GM21423 (cell line): Measurements from ENCODE around the gene CFDP1.

Experiments used
- ATAC-seq: cut with Tn5 transposase; IDR thresholded peaks from one replicate; pipeline ENCODE4 v1.9.1; 2021; ENCODE audit warnings: mild to moderate bottlenecking, moderate library complexity; ENCODE audit not compliant: unreplicated experiment

Gene CFDP1

DNA sequence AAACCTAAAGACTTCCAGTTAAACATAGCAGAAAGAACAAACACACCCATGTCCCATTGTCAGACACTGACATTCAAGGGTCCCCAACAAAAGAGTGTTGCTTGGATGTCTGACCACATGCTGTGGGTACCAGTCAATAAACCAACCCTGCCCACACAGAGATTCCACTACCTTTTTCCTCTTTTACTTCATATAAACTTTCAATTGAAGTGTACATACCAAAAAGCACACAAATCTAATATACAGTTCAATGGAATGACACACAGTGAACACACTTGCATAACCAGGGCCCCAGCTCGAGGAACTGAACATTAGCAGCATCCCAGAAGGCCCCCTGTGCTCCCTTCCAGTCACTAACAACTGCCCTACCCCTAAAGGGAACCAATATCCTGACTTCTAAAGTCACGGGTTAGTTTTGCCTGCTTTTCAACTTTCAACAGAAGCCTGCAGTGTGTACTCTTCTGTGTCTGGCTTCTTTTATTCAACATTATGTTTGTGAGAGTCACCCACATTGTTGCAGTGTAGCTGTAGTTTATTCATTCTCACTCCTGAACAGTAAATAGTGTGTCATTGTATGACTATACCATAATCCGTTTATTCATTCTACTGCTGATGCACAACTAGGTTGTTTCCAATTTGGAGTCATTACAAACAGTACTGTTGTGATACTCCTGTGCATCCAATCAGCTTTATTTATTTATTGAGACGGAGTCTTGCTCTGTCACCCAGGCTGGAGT lies 18.0 kb downstream of the CFDP1 start:
- ATAC-seq = no peak

DNA sequence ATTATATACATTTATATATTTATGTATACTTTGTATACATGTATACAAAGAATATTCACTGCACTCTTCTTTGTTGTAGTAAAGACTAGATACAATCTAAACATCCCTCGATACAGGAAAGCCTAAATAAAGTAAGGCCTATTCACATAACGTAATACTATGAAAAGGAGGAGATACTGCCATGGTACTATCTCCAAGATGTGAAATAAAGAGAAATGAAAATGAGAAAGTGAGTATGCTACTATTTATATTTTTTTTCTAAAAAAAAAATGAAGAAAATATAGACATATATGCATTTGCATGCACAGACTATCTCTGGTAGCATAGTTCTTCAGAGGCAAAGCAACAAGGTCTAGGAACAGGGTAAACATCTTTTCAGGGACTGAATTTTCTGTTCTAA lies 19.4 kb downstream of the CFDP1 start:
- no peak for ATAC-seq

GRCh38 chr16:75406943-75407342 lies 26.4 kb downstream of the CFDP1 start:
- ATAC-seq = no peak

DNA sequence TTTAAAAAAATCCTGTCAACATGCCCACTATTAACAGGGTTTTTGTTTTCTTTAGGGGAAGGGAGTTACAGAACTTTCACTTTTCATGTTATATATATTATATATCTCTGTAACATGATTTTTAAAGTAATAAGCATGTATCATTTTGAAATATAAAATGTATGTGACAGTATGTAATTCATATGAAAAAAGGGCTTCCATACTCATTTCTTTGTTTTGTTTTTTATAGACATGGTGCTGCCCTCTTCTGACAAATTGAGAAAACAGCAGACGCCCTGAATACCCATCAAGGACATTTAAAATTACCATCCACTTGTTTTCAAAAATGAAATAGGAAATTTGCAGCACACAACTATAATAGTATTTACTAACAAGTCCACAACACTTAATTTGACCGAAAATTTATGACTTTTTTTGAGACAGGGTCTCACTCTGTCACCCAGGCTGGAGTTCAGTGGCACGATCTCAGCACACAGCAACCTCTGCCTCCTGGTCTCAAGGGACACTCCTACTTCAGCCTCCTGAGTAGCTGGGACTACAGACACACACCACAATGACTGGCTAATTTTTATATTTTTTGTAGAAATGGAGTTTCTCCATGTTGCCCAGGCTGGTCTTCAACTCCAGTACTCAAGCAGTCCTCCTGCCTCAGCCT lies 30.4 kb downstream of the CFDP1 start:
- no peak for ATAC-seq

DNA sequence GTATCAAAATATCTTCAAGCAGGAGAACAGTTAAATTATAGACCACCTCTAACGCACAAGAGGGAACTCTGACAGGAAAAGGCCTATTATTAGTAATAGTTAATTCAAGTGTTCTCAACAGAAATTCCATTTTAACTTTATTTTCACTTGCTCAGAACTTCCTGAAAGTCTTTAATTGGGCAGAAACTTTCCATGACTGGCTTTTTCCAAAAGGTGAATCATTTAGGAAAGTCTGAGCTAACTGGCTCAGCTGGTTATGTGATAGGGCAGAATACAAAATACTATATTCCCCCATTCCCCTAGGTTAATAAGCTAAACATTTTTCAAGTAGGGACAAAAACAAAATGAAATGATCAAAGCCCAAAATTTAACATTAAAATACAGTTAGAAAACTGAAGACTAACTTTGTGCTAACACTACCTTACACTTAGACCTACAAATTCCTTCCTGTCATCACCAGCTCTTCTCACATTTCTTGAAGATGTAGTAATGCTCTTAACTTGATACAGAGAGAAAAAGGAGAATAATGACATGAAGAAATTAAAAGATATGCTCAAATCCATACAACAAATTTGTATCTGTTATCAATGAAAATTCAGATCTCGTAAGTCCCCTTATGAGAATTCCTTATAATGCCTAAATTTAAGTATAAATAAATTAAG lies 31.0 kb downstream of the CFDP1 start:
- ATAC-seq = no peak

DNA sequence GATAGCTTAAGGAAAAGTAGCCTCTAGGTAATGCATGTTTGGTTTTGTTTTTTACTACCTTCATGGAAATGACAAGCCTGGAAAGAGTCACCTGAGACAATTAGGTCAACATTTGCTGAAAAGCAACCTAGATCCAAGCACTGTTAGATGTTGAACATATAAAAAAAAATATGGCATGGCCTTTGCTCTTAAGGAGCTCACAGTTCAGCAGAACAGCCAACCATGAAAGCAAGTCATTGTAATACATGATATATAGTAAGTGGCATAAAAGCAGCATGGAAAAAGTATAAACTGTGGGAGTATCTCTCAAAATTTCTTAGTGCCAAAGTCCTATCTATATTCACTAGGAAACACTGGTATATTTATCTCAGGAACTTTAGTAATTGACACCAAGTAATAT lies 31.6 kb downstream of the CFDP1 start:
- ATAC-seq = no peak

GRCh38 chr16:75398333-75398732 lies 35.0 kb downstream of the CFDP1 start:
- no peak for ATAC-seq

- ATAC-seq = no peak
These were observed 38.4 kb downstream of the CFDP1 start for GRCh38 chr16:75394941-75395340.

- no peak for ATAC-seq
These were observed 40.4 kb downstream of the CFDP1 start for GRCh38 chr16:75392906-75393305.

GRCh38 chr16:75390926-75391653 lies 42.2 kb downstream of the CFDP1 start:
- no peak for ATAC-seq

DNA sequence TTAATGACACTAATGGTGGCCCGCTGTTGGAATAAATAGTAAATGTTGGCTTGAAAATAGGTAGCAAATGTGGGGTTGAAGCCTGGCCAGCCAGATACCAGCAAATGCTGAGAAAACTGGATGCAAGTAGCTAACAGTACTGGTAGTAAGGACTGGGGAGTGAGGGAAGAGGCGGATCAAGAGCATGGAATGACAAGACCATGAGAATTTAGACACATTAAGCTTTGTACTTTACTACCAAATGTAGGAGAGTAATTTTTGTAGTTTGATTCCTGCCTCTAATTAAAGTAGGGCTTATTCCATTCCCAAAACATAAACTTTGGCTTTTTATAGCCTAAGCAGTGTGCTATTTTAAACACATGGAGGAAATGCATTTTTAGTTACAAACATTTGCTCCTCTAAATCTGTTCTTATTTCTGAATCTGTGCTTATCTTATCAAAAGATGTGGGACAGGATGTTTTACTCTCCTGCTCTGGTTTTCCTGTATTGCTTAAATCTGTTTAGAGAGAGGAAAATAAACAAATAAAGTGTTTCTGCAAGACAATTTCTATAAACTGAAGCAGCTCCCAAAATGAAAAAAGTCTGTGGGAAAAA lies 44.1 kb downstream of the CFDP1 start:
- ATAC-seq = no peak

DNA sequence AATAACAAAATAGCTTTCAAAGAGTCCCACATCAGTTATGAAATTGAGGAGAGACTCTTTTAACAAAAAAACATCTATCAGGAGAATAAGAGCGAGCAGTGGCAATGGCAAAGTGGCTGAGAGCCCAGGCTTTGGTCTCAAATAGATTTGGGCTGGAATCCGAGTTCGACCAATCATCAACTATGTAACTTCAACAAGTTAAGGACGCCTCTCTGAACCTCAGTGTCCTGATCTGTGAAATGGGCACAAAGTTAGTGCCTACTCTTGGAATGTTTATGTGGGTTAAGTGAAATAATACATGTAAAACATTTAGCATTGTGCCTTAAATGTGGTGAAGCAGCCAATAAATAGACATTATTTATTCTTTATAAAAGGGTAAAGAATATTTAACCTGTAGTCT lies 45.4 kb downstream of the CFDP1 start:
- ATAC-seq = no peak

GRCh38 chr16:75385507-75386152 lies 47.7 kb downstream of the CFDP1 start:
- ATAC-seq = no peak

DNA sequence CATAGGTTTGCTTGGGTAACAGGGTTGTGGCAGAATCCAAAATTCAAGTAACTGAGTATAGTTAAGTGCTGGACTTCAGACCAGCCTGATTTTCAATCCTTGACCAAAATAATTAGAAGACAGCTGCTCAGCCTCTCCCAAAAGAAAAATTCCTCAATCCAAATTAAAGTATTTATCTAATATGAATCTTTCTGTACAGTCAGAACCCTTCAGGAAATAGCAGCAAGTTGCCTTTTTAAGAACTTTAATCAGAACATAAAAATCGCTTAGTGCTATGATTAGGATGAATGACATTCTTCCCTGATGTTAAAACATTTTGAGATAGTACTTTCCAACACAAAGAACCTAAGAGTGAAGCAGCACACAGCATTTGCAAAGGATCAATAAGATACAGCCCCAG lies 50.2 kb downstream of the CFDP1 start:
- no peak for ATAC-seq

DNA sequence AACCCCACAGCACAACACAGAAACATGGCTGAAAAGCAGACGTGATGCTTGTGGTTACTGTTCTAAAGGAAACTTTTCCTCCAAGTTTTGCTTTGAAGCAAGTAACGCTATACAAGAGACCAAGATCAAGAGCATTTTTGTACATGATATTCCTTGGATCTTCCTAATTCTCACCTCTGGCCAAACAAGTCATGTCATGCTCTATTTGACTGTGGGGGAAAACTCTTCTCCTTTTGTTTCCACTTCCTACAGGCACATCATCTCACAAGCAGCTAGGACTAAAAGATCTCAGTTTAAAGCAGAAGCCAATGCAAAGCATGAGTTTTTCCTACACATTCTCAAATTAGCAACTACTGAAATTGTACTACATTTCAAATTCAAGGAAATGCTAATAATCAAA lies 50.7 kb downstream of the CFDP1 start:
- ATAC-seq = no peak

DNA sequence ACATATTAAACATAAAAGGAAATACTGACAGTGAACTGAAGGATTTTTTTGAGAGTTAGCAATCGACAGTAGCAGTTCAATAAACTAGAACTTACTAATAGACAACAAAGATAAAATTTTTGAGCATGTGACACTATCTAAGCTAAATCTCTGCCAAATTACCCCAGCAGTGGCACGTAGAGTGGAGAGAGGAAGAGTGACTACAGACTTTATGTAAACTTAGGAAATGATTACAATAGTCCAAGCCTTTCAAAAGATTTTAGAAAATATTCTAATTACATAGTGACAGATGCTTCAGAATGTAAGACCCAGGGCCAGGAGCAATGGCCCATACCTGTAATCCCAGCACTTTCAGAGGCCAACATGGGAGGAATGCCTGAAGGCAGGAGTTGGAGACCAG lies 52.4 kb downstream of the CFDP1 start:
- ATAC-seq = no peak

- ATAC-seq = peak; percentile 92
These were observed 53.1 kb downstream of the CFDP1 start for GRCh38 chr16:75379911-75380847.

- ATAC-seq = peak; percentile 50
These were observed 54.0 kb downstream of the CFDP1 start for GRCh38 chr16:75379339-75379738.

DNA sequence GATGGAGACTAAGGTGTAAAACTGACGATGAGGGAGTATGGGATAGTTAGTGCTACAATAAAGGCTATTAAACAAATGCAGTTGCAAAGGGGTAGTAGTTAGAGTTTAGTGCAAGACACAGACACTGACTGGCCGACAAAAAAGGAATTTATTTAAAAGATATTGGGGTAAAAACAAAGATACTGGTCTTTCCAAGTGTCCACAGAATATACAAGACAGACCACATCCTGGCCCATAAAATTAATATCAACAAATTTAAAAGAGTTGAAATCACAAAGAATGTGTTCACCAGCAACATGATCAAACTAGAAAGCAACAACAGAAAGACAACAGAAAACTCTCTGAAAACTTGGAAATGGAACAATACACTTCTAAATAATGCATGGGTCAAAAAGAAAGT lies 54.7 kb downstream of the CFDP1 start:
- no peak for ATAC-seq
